HL-60 (cell line): ENCODE data around the gene LRBA.

Experiments used
- GABPA ChIP-seq: IDR thresholded peaks from 2 replicates; pipeline ENCODE4 v1.6.1; 2012; ENCODE audit warnings: low read depth
- POLR2AphosphoS5 ChIP-seq: IDR thresholded peaks from 2 replicates; pipeline ENCODE4 v1.6.1; 2012; ENCODE audit warnings: low read depth
- REST ChIP-seq: IDR thresholded peaks from 2 replicates; pipeline ENCODE4 v1.6.1; 2012; ENCODE audit warnings: low read depth; ENCODE audit not compliant: insufficient replicate concordance
- TF ChIP-seq, protein P1 (sequence below): IDR thresholded peaks from one replicate; pipeline ENCODE4 v1.5.1; 2011; ENCODE audit warnings: low read length, control low read depth, inconsistent platforms; ENCODE audit not compliant: insufficient read depth

DNA sequence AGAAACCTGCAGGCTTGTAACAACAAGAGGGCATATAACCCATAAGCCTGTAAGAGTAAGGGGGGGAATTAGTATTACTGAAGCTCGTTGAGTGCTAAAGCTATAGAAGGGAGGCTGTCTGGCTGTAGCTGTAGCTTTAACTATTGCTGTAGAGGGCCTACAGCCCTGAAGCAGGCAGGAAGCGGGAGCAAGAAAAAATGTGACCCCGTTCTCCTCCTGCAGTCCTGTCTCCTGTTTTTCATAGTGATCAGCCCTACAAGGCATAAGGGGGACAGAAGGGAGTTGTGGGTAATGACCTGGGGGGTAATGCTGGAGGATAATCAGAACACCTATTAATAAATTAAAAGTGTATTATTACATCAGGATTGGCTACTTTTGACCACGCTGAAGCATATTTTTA is 640.1 kb downstream of the LRBA start:
- TF ChIP-seq, protein P1, sequence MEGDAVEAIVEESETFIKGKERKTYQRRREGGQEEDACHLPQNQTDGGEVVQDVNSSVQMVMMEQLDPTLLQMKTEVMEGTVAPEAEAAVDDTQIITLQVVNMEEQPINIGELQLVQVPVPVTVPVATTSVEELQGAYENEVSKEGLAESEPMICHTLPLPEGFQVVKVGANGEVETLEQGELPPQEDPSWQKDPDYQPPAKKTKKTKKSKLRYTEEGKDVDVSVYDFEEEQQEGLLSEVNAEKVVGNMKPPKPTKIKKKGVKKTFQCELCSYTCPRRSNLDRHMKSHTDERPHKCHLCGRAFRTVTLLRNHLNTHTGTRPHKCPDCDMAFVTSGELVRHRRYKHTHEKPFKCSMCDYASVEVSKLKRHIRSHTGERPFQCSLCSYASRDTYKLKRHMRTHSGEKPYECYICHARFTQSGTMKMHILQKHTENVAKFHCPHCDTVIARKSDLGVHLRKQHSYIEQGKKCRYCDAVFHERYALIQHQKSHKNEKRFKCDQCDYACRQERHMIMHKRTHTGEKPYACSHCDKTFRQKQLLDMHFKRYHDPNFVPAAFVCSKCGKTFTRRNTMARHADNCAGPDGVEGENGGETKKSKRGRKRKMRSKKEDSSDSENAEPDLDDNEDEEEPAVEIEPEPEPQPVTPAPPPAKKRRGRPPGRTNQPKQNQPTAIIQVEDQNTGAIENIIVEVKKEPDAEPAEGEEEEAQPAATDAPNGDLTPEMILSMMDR = no peak
- TF ChIP-seq GABPA = no peak
- no peak for TF ChIP-seq POLR2AphosphoS5
- TF ChIP-seq REST = no peak
